Stimulated activated CD4-positive, alpha-beta T cell treated with anti-CD3 and anti-CD28 coated beads, Interleukin-4, amount 100 ng/mL, for 24 hours (primary cell): ENCODE data around the gene PRDM15.

ENCODE experiments used
- DNase-seq: peaks from one replicate; pipeline ENCODE4 v3.0.0-alpha.2; 2020

PRDM15 gene, protein sequence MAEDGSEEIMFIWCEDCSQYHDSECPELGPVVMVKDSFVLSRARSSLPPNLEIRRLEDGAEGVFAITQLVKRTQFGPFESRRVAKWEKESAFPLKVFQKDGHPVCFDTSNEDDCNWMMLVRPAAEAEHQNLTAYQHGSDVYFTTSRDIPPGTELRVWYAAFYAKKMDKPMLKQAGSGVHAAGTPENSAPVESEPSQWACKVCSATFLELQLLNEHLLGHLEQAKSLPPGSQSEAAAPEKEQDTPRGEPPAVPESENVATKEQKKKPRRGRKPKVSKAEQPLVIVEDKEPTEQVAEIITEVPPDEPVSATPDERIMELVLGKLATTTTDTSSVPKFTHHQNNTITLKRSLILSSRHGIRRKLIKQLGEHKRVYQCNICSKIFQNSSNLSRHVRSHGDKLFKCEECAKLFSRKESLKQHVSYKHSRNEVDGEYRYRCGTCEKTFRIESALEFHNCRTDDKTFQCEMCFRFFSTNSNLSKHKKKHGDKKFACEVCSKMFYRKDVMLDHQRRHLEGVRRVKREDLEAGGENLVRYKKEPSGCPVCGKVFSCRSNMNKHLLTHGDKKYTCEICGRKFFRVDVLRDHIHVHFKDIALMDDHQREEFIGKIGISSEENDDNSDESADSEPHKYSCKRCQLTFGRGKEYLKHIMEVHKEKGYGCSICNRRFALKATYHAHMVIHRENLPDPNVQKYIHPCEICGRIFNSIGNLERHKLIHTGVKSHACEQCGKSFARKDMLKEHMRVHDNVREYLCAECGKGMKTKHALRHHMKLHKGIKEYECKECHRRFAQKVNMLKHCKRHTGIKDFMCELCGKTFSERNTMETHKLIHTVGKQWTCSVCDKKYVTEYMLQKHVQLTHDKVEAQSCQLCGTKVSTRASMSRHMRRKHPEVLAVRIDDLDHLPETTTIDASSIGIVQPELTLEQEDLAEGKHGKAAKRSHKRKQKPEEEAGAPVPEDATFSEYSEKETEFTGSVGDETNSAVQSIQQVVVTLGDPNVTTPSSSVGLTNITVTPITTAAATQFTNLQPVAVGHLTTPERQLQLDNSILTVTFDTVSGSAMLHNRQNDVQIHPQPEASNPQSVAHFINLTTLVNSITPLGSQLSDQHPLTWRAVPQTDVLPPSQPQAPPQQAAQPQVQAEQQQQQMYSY

DNA sequence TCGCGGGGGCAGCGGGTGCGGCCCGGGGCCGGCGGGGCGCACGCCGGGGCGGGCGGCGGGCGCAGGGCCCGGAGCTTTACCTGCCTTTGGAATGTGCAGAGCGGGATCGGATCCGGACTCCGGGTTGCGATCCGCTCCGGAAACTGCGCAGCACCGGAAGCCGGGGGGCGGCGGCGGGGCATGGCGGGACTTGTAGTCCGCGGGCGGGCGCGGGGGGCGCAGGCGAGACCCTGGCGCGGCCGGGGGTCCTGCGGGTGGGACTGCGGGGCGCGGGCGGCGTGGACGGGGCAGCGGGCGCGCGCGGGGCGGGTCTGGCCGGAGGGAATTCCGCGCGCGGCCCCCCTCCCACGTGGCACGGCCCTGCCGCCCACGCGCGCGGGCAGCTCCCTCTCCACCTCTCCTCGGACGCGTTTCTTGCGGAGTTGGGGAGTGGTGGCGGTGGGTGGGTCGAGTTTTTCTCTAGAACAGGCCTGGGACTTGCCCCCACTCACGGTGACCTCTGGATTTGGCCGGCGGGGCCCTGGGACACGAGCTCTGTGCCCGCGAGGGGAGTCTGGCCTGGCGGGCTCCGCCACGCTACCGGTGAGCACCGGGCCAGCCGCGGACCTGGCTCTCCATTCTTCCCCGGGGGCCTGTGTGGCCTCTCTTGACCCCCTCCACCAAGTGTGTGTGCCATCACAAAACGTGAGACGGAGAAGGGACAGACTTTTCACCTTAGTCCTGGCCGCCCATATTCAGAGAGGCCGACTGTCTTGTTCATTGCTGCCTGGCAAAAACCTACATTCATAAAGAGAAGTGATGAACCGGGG, at the start of gene PRDM15:
Gene PRDM15, minus strand, starts transcription at position 155 of the 809 bp plus-strand sequence. CDS start 18,981 bp downstream, outside the sequence.
- DNase-seq: peak; percentile 89

DNA sequence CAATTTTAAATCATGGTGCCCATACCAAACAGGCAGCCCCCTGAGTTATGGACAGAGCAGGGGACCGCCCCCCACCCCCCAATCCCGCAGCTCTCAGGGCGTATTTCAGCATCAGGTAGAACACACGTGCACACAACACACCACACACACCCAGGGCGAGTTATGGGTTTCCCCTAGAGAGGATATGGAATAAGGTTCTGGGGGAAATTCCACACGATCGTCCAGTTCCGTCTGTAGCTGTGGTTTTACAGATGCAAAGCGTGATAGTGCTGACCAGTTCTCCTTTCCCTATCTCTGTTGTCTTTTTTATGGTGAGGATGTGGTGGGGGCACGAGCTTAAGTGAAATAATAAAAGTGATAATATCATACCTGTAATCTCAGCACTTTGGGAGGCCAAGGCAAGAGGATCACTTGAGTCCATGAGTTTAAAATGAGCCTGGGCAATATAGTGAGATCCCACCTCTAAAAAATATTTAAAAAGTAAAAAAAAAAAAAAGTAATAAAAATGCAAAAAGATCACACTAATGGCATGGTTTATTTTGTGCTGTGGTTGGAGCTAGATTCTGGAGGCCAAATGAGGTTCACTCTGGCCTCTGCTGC, 49.6 kb upstream of the PRDM15 start:
- DNase-seq: no peak

- DNase-seq: no peak
Observed at GRCh38 chr21:41927727-41928409, 48.7 kb upstream of the PRDM15 start.

GRCh38 chr21:41926807-41927171, 47.6 kb upstream of the PRDM15 start:
- DNase-seq: no peak

DNA sequence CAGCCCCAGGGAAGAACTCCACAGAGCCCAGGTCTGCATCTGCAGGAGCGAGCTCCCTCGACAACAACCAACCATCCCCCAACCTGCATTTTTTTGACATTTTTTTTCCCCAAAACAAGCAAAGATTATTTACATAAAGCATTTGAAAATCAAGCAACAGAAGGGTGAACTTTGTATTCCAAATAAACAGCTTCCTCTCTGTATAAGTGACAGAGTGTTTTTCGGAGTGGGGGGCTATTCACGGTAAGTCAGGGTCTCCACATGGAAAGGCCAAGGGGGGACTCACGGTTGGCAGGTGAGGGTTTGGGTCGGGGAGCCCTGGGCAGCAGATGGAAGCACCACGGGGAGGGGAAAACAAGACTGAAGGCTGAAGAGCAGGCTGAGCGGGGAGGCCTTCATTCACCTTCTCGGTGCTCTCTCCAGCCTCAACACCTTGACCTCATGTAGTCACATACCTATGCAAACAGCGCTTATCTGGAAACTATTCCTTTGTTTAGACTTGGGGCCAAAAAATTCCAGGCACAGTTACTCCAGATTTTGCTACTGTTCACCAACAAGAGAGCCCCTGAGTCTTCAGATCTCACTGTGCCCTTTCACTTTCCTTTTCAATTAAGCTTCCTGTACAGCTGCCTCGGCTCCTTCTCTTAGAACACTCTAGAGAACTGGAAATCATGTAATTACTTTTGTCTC, 47.1 kb upstream of the PRDM15 start:
- peak; percentile 36 for DNase-seq

DNA sequence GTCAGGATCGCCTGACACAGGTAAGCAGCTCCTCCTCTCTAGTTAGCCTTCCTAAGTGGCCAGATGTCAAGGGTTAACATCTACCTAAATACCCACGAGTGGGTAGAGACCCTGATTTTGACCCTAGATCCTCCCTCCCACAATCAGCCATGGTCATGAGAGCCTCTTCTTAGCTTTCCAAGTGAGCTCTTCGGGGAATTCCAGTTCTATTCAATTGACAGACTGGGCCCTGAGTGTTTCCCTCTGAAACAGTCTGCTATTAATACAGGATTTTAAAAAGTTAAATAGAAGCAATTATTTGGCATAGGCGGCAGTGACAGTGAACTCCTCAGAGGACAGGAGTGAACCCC, 46.6 kb upstream of the PRDM15 start:
- DNase-seq: no peak

DNA sequence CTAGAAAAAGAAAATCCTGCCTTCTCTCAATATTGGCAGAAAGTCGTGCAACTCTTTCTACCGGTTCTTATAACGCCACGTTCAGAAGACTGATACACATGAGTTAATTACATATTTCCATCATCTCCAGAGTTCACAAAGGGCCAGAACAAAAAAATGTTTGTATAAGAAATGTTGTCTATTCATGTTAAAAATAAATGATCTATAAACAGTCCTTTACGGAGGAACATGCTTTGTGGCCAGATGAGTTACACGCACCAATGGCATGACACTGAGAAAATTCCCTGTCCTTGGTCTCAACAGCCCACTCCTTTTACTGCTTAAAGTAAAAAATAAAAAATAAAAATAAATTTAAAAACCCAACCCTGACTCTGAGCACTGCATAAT, 45.2 kb upstream of the PRDM15 start:
- no peak for DNase-seq

GRCh38 chr21:41923631-41924367, 44.7 kb upstream of the PRDM15 start:
- DNase-seq: no peak

GRCh38 chr21:41923186-41923585, 44.0 kb upstream of the PRDM15 start:
- DNase-seq: no peak

- no peak for DNase-seq
Observed at GRCh38 chr21:41921021-41921420, 41.9 kb upstream of the PRDM15 start.

- DNase-seq: no peak
Observed at GRCh38 chr21:41920476-41920875, 41.3 kb upstream of the PRDM15 start.

DNA sequence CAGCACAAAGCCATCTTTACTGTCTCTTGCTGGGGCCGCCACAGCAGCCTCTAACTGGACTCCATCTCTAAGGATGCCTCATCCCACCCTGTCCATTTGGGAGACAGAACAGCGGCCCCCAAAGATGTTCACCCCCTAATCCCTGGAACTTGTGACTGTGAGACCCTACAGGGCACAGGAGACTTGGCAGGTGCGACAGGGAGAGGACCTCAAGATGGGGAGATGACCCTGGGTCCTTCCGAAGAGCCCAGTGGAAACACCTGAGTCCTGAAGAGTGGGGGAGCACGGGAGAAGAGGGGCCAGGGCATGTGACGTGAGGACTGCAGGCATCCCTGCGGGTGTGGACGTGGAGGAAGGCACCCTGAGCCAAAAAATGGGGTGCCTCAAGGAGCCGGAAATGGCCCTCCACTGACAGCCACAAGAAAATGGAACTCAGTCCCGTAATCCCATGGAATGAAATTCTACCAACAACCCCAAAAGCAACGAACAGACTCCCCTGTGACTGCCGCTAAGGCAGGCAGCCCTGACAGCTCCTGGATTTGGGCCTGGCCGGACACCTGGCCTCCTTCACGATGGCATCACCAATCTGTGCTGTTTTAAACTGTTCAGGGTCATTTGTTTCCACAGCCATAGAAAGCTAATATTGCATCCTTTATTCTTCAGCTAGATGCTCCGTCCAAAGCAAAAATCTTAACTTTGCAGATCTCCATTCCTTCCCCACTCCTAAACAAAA, 40.7 kb upstream of the PRDM15 start:
- DNase-seq: no peak

DNA sequence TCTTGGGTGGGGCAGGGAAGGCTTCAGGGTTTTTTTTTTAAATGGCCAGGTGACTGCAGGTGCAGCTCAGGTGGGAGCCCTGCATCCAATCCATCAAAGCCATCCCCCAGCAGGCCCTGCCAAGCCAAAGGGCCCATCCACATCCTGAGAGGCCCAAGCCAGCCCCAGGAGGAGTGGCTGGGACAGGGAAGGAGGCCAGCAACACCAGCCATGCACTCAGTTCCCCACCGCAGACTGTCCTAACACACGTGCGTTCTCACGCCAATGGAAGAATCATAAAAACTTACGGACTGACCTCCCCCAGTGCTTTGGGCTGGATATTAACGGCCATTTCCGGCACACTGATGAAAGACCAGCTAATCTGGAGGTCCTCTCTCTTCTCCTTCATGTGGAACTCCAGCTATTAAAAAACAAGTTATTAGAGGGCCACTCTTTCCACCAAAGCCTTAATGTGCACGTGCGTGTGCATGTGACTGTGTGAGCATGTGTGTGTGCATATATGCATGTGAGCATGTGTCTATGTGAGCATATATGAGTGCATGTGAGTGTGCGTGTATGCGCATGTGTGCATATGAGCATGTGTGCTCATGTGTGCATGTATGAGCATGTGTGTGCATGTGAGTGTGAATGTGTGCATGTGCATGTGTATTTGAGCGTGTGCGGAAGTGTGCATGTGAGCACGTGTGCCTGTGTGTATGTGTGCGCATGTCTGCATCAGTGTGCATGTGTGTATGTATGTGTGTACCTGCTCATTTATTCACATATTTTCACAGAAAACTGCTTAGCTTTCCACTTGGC, 39.6 kb upstream of the PRDM15 start:
- no peak for DNase-seq

DNA sequence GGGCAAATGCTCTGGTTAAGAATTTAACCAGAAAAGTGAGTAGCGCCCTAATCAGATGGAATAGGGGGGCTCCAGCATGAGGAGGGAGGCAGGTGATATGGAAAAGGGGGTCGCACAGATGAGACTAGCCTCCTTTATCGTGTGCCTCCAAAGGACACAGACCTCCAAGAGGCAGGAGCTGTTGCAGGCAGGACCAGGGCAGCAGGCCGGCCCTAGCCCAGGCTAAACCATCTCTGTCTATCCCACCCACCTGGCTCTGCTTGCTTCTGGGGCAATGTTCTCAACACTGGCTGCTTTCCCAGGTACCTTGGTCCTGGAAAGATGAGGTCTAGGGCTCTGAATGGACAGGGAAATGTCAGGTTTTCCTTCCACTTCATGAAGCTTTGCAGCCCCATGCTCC, 38.4 kb upstream of the PRDM15 start:
- DNase-seq: no peak

DNA sequence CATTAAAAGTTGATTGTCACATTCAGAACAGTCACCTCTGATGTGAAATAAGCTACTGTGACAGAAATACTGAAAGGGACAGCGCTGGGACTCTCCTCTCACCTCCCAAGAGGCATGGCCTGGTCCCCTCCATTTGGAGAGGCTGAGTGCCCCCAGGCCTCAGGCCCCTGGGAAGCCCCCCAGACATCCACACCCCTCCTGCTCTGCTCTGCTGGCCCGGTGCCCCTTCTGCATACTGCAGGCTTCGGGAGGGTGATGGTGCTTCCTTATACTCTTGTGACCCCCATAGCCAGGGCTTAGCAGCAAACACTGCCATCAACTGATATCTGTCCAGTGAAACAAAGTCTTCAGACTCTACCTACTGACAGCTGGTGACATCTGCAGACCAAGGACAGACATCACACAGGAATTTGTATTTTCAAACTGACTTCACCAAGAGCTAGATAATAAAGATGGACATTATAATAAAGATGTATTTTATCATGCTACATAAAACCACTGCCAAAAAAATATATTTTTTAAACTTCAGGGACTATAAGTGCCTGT, 37.8 kb upstream of the PRDM15 start:
- no peak for DNase-seq

DNA sequence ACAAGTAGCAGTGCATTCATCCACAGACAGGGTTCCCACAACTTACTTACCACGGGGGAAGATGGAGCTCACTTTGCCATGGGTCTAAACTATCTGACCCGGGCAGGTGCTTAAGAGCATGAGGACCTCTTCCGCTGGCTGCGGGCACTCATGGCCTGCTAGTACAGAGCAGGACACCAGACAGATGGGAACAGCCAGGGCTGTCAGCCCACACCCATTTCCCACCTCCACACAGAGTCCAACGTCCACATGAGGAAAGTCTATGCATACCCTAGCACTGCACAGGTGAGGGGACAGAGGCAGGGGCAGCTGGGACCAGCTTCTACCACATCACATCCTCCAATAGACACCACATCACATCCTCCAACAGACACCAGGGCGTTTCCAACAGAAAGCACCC, 35.8 kb upstream of the PRDM15 start:
- DNase-seq: no peak

DNA sequence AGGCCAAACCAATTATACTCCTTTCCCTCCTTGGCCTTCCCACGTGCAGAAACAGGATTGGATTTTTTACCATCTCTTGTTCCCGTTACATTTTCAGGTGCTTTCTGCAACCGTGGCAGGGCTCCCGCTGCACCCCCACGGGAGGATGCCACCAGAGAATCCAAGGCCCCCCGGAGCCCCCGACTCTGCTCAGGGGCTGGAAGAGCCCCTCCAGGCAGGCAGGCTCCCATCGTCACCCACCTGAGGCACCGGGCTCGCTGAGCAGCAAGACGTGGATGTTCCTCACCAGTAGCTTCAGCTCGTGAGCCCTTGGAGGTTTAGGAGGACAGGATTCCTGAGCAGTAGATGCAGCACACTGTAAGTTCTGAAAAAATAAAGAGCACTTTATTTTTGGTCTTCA, 35.2 kb upstream of the PRDM15 start:
- no peak for DNase-seq

GRCh38 chr21:41913230-41913629, 34.1 kb upstream of the PRDM15 start:
- DNase-seq: no peak
